Measurements from ENCODE around the gene SAMM50.
"Not testable (repeated sequence)": the region's sequence is repeated elsewhere in the genome, so short reads cannot be mapped to it uniquely, and the experiment has no call there.

The SAMM50 gene

GRCh38 chr22:44012591-44012990 lies 57.3 kb downstream of the SAMM50 start:
- no peaks in the 10 kb centered on the region for H3K9me3 ChIP-seq
- H3K4me3 ChIP-seq (ENCODE audit: low read depth, low read length): no peak overlapping the region
- TF ChIP-seq CTCF (IDR thresholded peaks at IDR 0.05; ENCODE audit: low read depth, low read length): no peak
- no peak for DNase-seq
- H3K27me3 ChIP-seq: no peaks in the 10 kb centered on the region
- no peaks in the 10 kb centered on the region for H3K4me1 ChIP-seq
- no peaks in the 10 kb centered on the region for H3K36me3 ChIP-seq

GRCh38 chr22:44014241-44014640 lies 59.0 kb downstream of the SAMM50 start:
- TF ChIP-seq CTCF (IDR thresholded peaks at IDR 0.05; ENCODE audit: low read depth, low read length): no peak
- H3K27me3 ChIP-seq: no peaks in the 10 kb centered on the region
- H3K4me3 ChIP-seq (ENCODE audit: low read depth, low read length): no peak overlapping the region
- H3K4me1 ChIP-seq: no peaks in the 10 kb centered on the region
- H3K9me3 ChIP-seq: no peaks in the 10 kb centered on the region
- H3K36me3 ChIP-seq: no peaks in the 10 kb centered on the region
- no peak for DNase-seq

GRCh38 chr22:44016586-44016985 lies 61.3 kb downstream of the SAMM50 start:
- not testable (repeated sequence) for H3K9me3 ChIP-seq; H3K36me3 ChIP-seq; H3K27me3 ChIP-seq; H3K4me1 ChIP-seq; DNase-seq; H3K4me3 ChIP-seq (ENCODE audit: low read depth, low read length)

GRCh38 chr22:44018594-44018993 lies 63.4 kb downstream of the SAMM50 start:
- Histone ChIP-seq H3K9me3 (no peaks in the 10 kb centered on the region), H3K36me3 (no peaks in the 10 kb centered on the region), H3K4me1 (no peaks in the 10 kb centered on the region), H3K27me3 (no peaks in the 10 kb centered on the region), H3K4me3 (ENCODE audit: low read depth, low read length) (no peak overlapping the region)
- TF ChIP-seq CTCF (IDR thresholded peaks at IDR 0.05; ENCODE audit: low read depth, low read length): no peak
- DNase-seq: no peak

GRCh38 chr22:44019416-44019815 lies 64.2 kb downstream of the SAMM50 start:
- no peak for TF ChIP-seq CTCF (IDR thresholded peaks at IDR 0.05; ENCODE audit: low read depth, low read length)
- no peaks in the 10 kb centered on the region for H3K9me3 ChIP-seq
- H3K4me1 ChIP-seq: no peaks in the 10 kb centered on the region
- no peaks in the 10 kb centered on the region for H3K36me3 ChIP-seq
- no peaks in the 10 kb centered on the region for H3K27me3 ChIP-seq
- H3K4me3 ChIP-seq (ENCODE audit: low read depth, low read length): no peak overlapping the region
- DNase-seq: no peak

GRCh38 chr22:44019846-44020245 lies 64.6 kb downstream of the SAMM50 start:
- Histone ChIP-seq H3K4me1 (no peaks in the 10 kb centered on the region), H3K27me3 (no peaks in the 10 kb centered on the region), H3K9me3 (no peaks in the 10 kb centered on the region), H3K36me3 (no peaks in the 10 kb centered on the region), H3K4me3 (ENCODE audit: low read depth, low read length) (no peak overlapping the region)
- no peak for DNase-seq
- no peak for TF ChIP-seq CTCF (IDR thresholded peaks at IDR 0.05; ENCODE audit: low read depth, low read length)

GRCh38 chr22:44020981-44021380 lies 65.7 kb downstream of the SAMM50 start:
- no peak for TF ChIP-seq CTCF (IDR thresholded peaks at IDR 0.05; ENCODE audit: low read depth, low read length)
- no peak for DNase-seq
- no peaks in the 10 kb centered on the region for H3K4me1 ChIP-seq

More at GRCh38 chr22:44020981-44021380, 65.7 kb downstream of the SAMM50 start:
- Histone ChIP-seq H3K36me3 (no peaks in the 10 kb centered on the region), H3K9me3 (no peaks in the 10 kb centered on the region), H3K27me3 (no peaks in the 10 kb centered on the region), H3K4me3 (ENCODE audit: low read depth, low read length) (no peak overlapping the region)

All from BE2C (cell line).